ENCODE results near the gene RPAIN. TPM values are rescaled to one million over a fixed set of nuclear protein-coding genes. Genes with fewer than 3 reads are reported as not detected.
A peak's percentile ranks its signal among the peaks of the same experiment; 100 is the strongest.

The RPAIN gene
- 100 to 1,000 TPM in 1 of 5 donors, 10 to 100 TPM in 4; 69.6 to 102 (median 87.1) TPM for polyA plus RNA-seq (ENCODE audit: insufficient read depth in 1 of 5, insufficient read length in 5 of 5, low replicate concordance in 1 of 5)
- long read RNA-seq, donor 1, transcript RPAIN-209 (6 exons, 1,423 nt): minor isoform, 6 of 64 reads
- long read RNA-seq, donor 1, transcript RPAIN-203 (7 exons, 1,535 nt): major isoform, 19 of 64 reads
- long read RNA-seq, donor 1, transcript RPAIN-211 (3 exons, 597 nt): minor isoform, 11 of 64 reads
- long read RNA-seq, donor 1, transcript RPAIN-205 (4 exons, 1,057 nt): minor isoform, 9 of 64 reads
- long read RNA-seq, donor 1, partial matches to known transcripts: 0 of 64 reads
- long read RNA-seq, donor 1, other reads (novel, unspliced or antisense): 0 of 64 reads
- long read RNA-seq, donor 2, transcript RPAIN-203 (7 exons, 1,535 nt): major isoform, 12 of 68 reads
- long read RNA-seq, donor 2, transcript RPAIN-205 (4 exons, 1,057 nt): minor isoform, 10 of 68 reads
- long read RNA-seq, donor 2, transcript RPAIN-213 (5 exons, 1,282 nt): minor isoform, 5 of 68 reads
- long read RNA-seq, donor 2, partial matches to known transcripts: 28 of 68 reads
- long read RNA-seq, donor 2, other reads (novel, unspliced or antisense): 0 of 68 reads
- long read RNA-seq, donor 3, transcript RPAIN-211 (3 exons, 597 nt): minor isoform, 7 of 47 reads
- long read RNA-seq, donor 3, transcript RPAIN-203 (7 exons, 1,535 nt): minor isoform, 12 of 47 reads
- long read RNA-seq, donor 3, transcript RPAIN-205 (4 exons, 1,057 nt): major isoform, 13 of 47 reads
- long read RNA-seq, donor 3, partial matches to known transcripts: 0 of 47 reads
- long read RNA-seq, donor 3, other reads (novel, unspliced or antisense): 0 of 47 reads
- long read RNA-seq, donor 4, transcript RPAIN-205 (4 exons, 1,057 nt): major isoform, 10 of 209 reads
- long read RNA-seq, donor 4, transcript RPAIN-203 (7 exons, 1,535 nt): minor isoform, 7 of 209 reads
- long read RNA-seq, donor 4, transcript RPAIN-211 (3 exons, 597 nt): minor isoform, 8 of 209 reads
- long read RNA-seq, donor 4, partial matches to known transcripts: 73 of 209 reads
- long read RNA-seq, donor 4, other reads (novel, unspliced or antisense): 101 of 209 reads
- long read RNA-seq, donor 5, transcript RPAIN-203 (7 exons, 1,535 nt): major isoform, 28 of 72 reads
- long read RNA-seq, donor 5, transcript RPAIN-205 (4 exons, 1,057 nt): minor isoform, 19 of 72 reads
- long read RNA-seq, donor 5, transcript RPAIN-211 (3 exons, 597 nt): minor isoform, 8 of 72 reads
- long read RNA-seq, donor 5, partial matches to known transcripts: 0 of 72 reads
- long read RNA-seq, donor 5, other reads (novel, unspliced or antisense): 0 of 72 reads
- long read RNA-seq, donor 6, transcript RPAIN-209 (6 exons, 1,423 nt): minor isoform, 9 of 293 reads
- long read RNA-seq, donor 6, transcript RPAIN-202 (6 exons, 1,394 nt): minor isoform, 7 of 293 reads
- long read RNA-seq, donor 6, transcript RPAIN-205 (4 exons, 1,057 nt): major isoform, 18 of 293 reads
- long read RNA-seq, donor 6, transcript RPAIN-203 (7 exons, 1,535 nt): minor isoform, 8 of 293 reads
- long read RNA-seq, donor 6, partial matches to known transcripts: 81 of 293 reads
- long read RNA-seq, donor 6, other reads (novel, unspliced or antisense): 150 of 293 reads
- long read RNA-seq, donor 7, transcript RPAIN-203 (7 exons, 1,535 nt): minor isoform, 6 of 32 reads
- long read RNA-seq, donor 7, transcript RPAIN-205 (4 exons, 1,057 nt): major isoform, 7 of 32 reads
- long read RNA-seq, donor 7, transcript RPAIN-209 (6 exons, 1,423 nt): minor isoform, 5 of 32 reads
- long read RNA-seq, donor 7, partial matches to known transcripts: 0 of 32 reads
- long read RNA-seq, donor 7, other reads (novel, unspliced or antisense): 0 of 32 reads
- long read RNA-seq, donor 8, transcript RPAIN-203 (7 exons, 1,535 nt): minor isoform, 5 of 18 reads
- long read RNA-seq, donor 8, transcript RPAIN-205 (4 exons, 1,057 nt): major isoform, 8 of 18 reads
- long read RNA-seq, donor 8, partial matches to known transcripts: 0 of 18 reads
- long read RNA-seq, donor 8, other reads (novel, unspliced or antisense): 0 of 18 reads

- DNase-seq: peak in 1 of 2 donors; percentile 7
These were observed at the start of gene RPAIN for GRCh38 chr17:5419959-5420653. RPAIN (plus strand) TSS chr17:5420182; CDS start chr17:5420211, 29 bp downstream.

GRCh38 chr17:5370411-5370810 lies 49.6 kb upstream of the RPAIN start:
- DNase-seq: no peak

- no peak for DNase-seq
These were observed 46.9 kb upstream of the RPAIN start for GRCh38 chr17:5373112-5373511.

- no peak for DNase-seq
These were observed 41.3 kb upstream of the RPAIN start for GRCh38 chr17:5378566-5379207.

GRCh38 chr17:5379351-5380107 lies 40.5 kb upstream of the RPAIN start:
- no peak for DNase-seq

GRCh38 chr17:5380491-5381135 lies 39.4 kb upstream of the RPAIN start:
- no peak for DNase-seq

- DNase-seq: no peak
These were observed 38.4 kb upstream of the RPAIN start for GRCh38 chr17:5381542-5381941.

- no peak for DNase-seq
These were observed 28.3 kb upstream of the RPAIN start for GRCh38 chr17:5391678-5392077.

- DNase-seq: no peak
These were observed 23.4 kb upstream of the RPAIN start for GRCh38 chr17:5396612-5397011.

GRCh38 chr17:5399767-5400166 lies 20.2 kb upstream of the RPAIN start:
- no peak for DNase-seq

- DNase-seq: no peak
These were observed 14.6 kb upstream of the RPAIN start for GRCh38 chr17:5405400-5405799.

- no peak for DNase-seq
These were observed 11.8 kb upstream of the RPAIN start for GRCh38 chr17:5408186-5408585.

- no peak for DNase-seq
These were observed 9.2 kb upstream of the RPAIN start for GRCh38 chr17:5410594-5411272.

- DNase-seq: no peak
These were observed 6.3 kb upstream of the RPAIN start for GRCh38 chr17:5413682-5414081.

- no peak for DNase-seq
These were observed 3.1 kb upstream of the RPAIN start for GRCh38 chr17:5416901-5417300.

GRCh38 chr17:5418858-5419355 lies 1.1 kb upstream of the RPAIN start:
- DNase-seq: peak; percentile 16 to 33
